CD14-positive monocyte (primary cell): ENCODE results near the gene GPHA2. TPM values are rescaled to one million over a fixed set of nuclear protein-coding genes. Genes with fewer than 3 reads are reported as not detected.
A peak's percentile ranks its signal among the peaks of the same experiment; 100 is the strongest.

Experiments used
- DNase-seq, 3 donors: peaks; one replicate each; pipeline ENCODE4 v3.0.0-alpha.2; 2011 to 2022
- H2AFZ ChIP-seq: 2 replicates; pipeline ENCODE4 v1.6.0; 2012; ENCODE audit warnings: mild to moderate bottlenecking, low read depth, low read length, inconsistent platforms; ENCODE audit not compliant: insufficient read depth, poor library complexity, severe bottlenecking
- H3K27ac ChIP-seq, 2 donors: 1 replicate in 1 of 2; 2 replicates in 1 of 2; pipeline ENCODE4 v1.5.1; 2012 to 2013; ENCODE audit warnings: low read length in 2 of 2, control low read depth in 1 of 2, inconsistent platforms in 1 of 2, low read depth in 1 of 2, mild to moderate bottlenecking in 1 of 2
- H3K27me3 ChIP-seq, 2 donors: one replicate each; pipeline versions ENCODE4 v1.6.0 to v1.6.1; 2011 to 2013; ENCODE audit warnings: low read length in 2 of 2; ENCODE audit not compliant: control insufficient read depth in 2 of 2, insufficient read depth in 2 of 2
- H3K36me3 ChIP-seq, 2 donors: replicated peaks in 1 of 2; 1 replicate in 1 of 2; 2 replicates in 1 of 2; pipeline versions ENCODE4 v1.5.1 to v1.6.1; 2012 to 2013; ENCODE audit warnings: low read length in 2 of 2, control low read depth in 1 of 2, inconsistent platforms in 1 of 2, mild to moderate bottlenecking in 1 of 2; ENCODE audit not compliant: insufficient read depth in 2 of 2, control insufficient read depth in 1 of 2
- H3K4me1 ChIP-seq, 2 donors: 1 replicate in 1 of 2; 2 replicates in 1 of 2; pipeline versions ENCODE4 v1.5.1 to v1.6.1; 2012 to 2013; ENCODE audit warnings: low read length in 2 of 2, control low read depth in 1 of 2, inconsistent platforms in 1 of 2, mild to moderate bottlenecking in 1 of 2, moderate library complexity in 1 of 2; ENCODE audit not compliant: insufficient read depth in 2 of 2, control insufficient read depth in 1 of 2
- H3K4me2 ChIP-seq: replicated peaks from 2 replicates; pipeline ENCODE3; 2012; ENCODE audit warnings: low read length, moderate library complexity, mild to moderate bottlenecking; ENCODE audit not compliant: poor library complexity, severe bottlenecking; ENCODE audit errors: extremely low read depth
- H3K4me3 ChIP-seq, 3 experiments: fragments of 200-600 bp in 1 of 3; sonication (generic) in 1 of 3; replicated peaks in 1 of 3; 1 replicate in 2 of 3; 2 replicates in 1 of 3; pipeline ENCODE4 v1.5.1; 2011 to 2013; ENCODE audit warnings: low read length in 3 of 3, mild to moderate bottlenecking in 3 of 3, control low read depth in 2 of 3, low read depth in 2 of 3, inconsistent platforms in 1 of 3, moderate library complexity in 1 of 3
- H3K79me2 ChIP-seq: 2 replicates; pipeline ENCODE4 v1.6.0; 2012; ENCODE audit warnings: mild to moderate bottlenecking, control low read depth, inconsistent platforms, low read length, moderate library complexity; ENCODE audit not compliant: insufficient read depth
- H3K9ac ChIP-seq: 2 replicates; pipeline ENCODE4 v1.6.0; 2017; ENCODE audit warnings: low read length, mild to moderate bottlenecking; ENCODE audit not compliant: insufficient read depth, poor library complexity, severe bottlenecking
- H3K9me3 ChIP-seq, 2 donors: replicated peaks in 1 of 2; 1 replicate in 1 of 2; 2 replicates in 1 of 2; pipeline versions ENCODE4 v1.5.1 to v1.6.1; 2012 to 2013; ENCODE audit warnings: low read length in 2 of 2, control low read depth in 1 of 2; ENCODE audit not compliant: control insufficient read depth in 1 of 2, insufficient read depth in 1 of 2
- H4K20me1 ChIP-seq: 2 replicates; pipeline ENCODE4 v1.6.0; 2012; ENCODE audit warnings: mild to moderate bottlenecking, low read length, control low read depth, moderate library complexity; ENCODE audit not compliant: insufficient read depth
- H3K27ac Mint-ChIP-seq, 7 donors: one replicate each; pipeline ENCODE4 v1.8.0; 2020; ENCODE audit warnings: mild to moderate bottlenecking in 7 of 7, mixed read lengths in 7 of 7, moderate library complexity in 6 of 7, inconsistent platforms in 2 of 7
- H3K27me3 Mint-ChIP-seq, 3 donors: one replicate each; pipeline ENCODE4 v1.8.0; 2021 to 2022; ENCODE audit warnings: low read depth in 3 of 3, mild to moderate bottlenecking in 3 of 3, mixed read lengths in 3 of 3, moderate library complexity in 3 of 3, inconsistent platforms in 1 of 3
- H3K36me3 Mint-ChIP-seq, 2 donors: one replicate each; pipeline ENCODE4 v1.8.0; 2020; ENCODE audit warnings: mixed read lengths in 2 of 2, inconsistent platforms in 1 of 2, mild to moderate bottlenecking in 1 of 2
- H3K4me1 Mint-ChIP-seq: one replicate; pipeline ENCODE4 v1.8.0; 2020; ENCODE audit warnings: mild to moderate bottlenecking, mixed read lengths
- H3K4me3 Mint-ChIP-seq, 2 donors: one replicate each; pipeline ENCODE4 v1.8.0; 2020; ENCODE audit warnings: mild to moderate bottlenecking in 2 of 2, mixed read lengths in 2 of 2, moderate library complexity in 1 of 2
- H3K9me3 Mint-ChIP-seq, 7 donors: one replicate each; pipeline ENCODE4 v1.8.0; 2020 to 2022; ENCODE audit warnings: mixed read lengths in 7 of 7, mild to moderate bottlenecking in 6 of 7, moderate library complexity in 6 of 7, inconsistent platforms in 2 of 7
- WGBS: methylation state at CpG from one replicate; pipeline ENCODE4 v1.1.5; 2013; ENCODE audit warnings: missing lambda C conversion rate; ENCODE audit not compliant: insufficient coverage; 5-methylcytosine and 5-hydroxymethylcytosine counted together
- intact Hi-C, 2 donors: fragments of 100-400 bp; cut with micrococcal nuclease; formaldehyde crosslinking; loops; one replicate each; pipeline versions ENCODE4 v1.15.0 to v1.15.1; 2023
- polyA plus RNA-seq, 3 donors: library from polyadenylated mRNA; depleted of rRNA in 1 of 3; unstranded in 2 of 3; stranded (reverse) in 1 of 3; fragments of 300-500 nt in 2 of 3; fragments of >200 nt in 1 of 3; fragmentation: Illumina TruSeq in 2 of 3; gene quantifications; 1 replicate in 2 of 3; 2 replicates in 1 of 3; pipeline ENCODE4 v1.2.3, GENCODE V29; 2012 to 2021
- TF ChIP-seq, protein P1 (sequence below): fragments of 200-600 bp; IDR thresholded peaks from one replicate; pipeline ENCODE4 v1.8.0; 2022; ENCODE audit warnings: antibody characterized with exemption, mild to moderate bottlenecking

Gene GPHA2
- polyA plus RNA-seq, 3 donors = not detected

- H3K9me3 ChIP-seq = no peaks in the 10 kb centered on the region
- peaks cover 24 to 26% of the 10 kb centered on the region in 2 donors for H3K4me1 ChIP-seq
- peak; percentile 75 to 81 (median 77) for DNase-seq
- no peaks in the 10 kb centered on the region for H3K27me3 ChIP-seq
- peaks cover 29 to 36% of the 10 kb centered on the region in 2 donors for H3K36me3 ChIP-seq
- Mint-ChIP-seq H3K27ac (peak overlapping the region; percentile 90 to 99 (median 97)), H3K4me1 (peaks cover 27% of the 10 kb centered on the region), H3K9me3 (peaks cover 0 to 3% (median 0%) of the 10 kb centered on the region in 7 donors), H3K4me3 (peak overlapping the region; percentile 97 to 99), H3K27me3 (peaks cover 0 to 2% (median 0%) of the 10 kb centered on the region in 3 donors), H3K36me3 (peaks cover 27 to 30% of the 10 kb centered on the region in 2 donors)
- peak overlapping the region; percentile 81 for H3K9ac ChIP-seq
- H2AFZ ChIP-seq = peak overlapping the region; percentile 41
- intact Hi-C loops = loop anchor here (5.0 kb wide), 2 partner anchors 111 to 206 kb away; partner anchors contain the start of genes SNX15 (in 2 of the 2), FAU (in 1 of the 2) and MRPL49 (in 1 of the 2)
- peak overlapping the region; percentile 69 to 84 for H3K27ac ChIP-seq
- TF ChIP-seq, protein P1, sequence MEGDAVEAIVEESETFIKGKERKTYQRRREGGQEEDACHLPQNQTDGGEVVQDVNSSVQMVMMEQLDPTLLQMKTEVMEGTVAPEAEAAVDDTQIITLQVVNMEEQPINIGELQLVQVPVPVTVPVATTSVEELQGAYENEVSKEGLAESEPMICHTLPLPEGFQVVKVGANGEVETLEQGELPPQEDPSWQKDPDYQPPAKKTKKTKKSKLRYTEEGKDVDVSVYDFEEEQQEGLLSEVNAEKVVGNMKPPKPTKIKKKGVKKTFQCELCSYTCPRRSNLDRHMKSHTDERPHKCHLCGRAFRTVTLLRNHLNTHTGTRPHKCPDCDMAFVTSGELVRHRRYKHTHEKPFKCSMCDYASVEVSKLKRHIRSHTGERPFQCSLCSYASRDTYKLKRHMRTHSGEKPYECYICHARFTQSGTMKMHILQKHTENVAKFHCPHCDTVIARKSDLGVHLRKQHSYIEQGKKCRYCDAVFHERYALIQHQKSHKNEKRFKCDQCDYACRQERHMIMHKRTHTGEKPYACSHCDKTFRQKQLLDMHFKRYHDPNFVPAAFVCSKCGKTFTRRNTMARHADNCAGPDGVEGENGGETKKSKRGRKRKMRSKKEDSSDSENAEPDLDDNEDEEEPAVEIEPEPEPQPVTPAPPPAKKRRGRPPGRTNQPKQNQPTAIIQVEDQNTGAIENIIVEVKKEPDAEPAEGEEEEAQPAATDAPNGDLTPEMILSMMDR = no peak
- H3K4me2 ChIP-seq = peak overlapping the region; percentile 93
- WGBS = 16% methylated on average over 19 of the region's 23 CpGs
- H3K79me2 ChIP-seq = peaks cover 16% of the 10 kb centered on the region
- peak overlapping the region; percentile 76 to 94 (median 84) for H3K4me3 ChIP-seq
- H4K20me1 ChIP-seq = peaks cover 28% of the 10 kb centered on the region
These were observed 19.5 kb downstream of the GPHA2 start for GRCh38 chr11:64916040-64916774.

DNA sequence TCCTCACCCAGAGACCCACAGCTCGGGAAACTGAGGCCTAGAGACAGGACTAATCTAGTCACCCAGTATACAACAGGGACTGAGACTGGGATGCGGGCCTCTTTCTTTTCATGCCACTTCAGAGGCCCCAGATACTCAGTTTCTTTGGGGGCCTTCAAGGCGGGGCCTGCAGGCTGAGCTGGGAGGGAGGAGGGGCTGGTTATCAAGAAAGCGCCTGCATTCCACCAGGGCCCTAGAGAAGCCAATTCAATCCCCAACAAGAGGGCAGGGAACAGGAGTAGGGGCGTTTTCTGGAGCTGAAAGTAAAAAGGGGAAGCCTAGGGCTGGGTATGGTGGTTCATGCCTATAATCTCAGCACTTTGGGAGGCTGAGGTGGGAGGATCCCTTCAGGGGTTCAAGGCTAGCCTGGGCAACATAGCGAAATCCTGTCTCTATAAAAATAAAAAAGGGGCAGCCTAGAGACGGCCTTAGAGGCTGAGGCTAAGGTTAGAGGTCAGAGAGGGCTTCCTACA lies 20.3 kb downstream of the GPHA2 start:
- H3K27me3 ChIP-seq = no peaks in the 10 kb centered on the region
- peak overlapping the region in 2 of 3 experiments; percentile 84 to 94 for H3K4me3 ChIP-seq
- H3K4me1 Mint-ChIP-seq = peaks cover 27% of the 10 kb centered on the region
- H3K9ac ChIP-seq = peak overlapping the region; percentile 81
- no CpG with 5 or more reads among the region's 7 CpGs for WGBS
- intact Hi-C loops = loop anchor here (5.0 kb wide), 2 partner anchors 112 to 207 kb away; partner anchors contain the start of genes SNX15 (in 2 of the 2), FAU (in 1 of the 2) and MRPL49 (in 1 of the 2)
- peaks cover 34 to 38% of the 10 kb centered on the region in 2 donors for H3K36me3 Mint-ChIP-seq
- no peaks in the 10 kb centered on the region for H3K9me3 ChIP-seq
- DNase-seq = no peak
- peaks cover 24 to 26% of the 10 kb centered on the region in 2 donors for H3K4me1 ChIP-seq
- H3K27ac Mint-ChIP-seq = peak overlapping the region; percentile 90 to 99 (median 97)
- H3K4me3 Mint-ChIP-seq = peak overlapping the region; percentile 97 to 99
- no peak overlapping the region for H2AFZ ChIP-seq
- peak overlapping the region; percentile 93 for H3K4me2 ChIP-seq
- peaks cover 0 to 3% (median 0%) of the 10 kb centered on the region in 7 donors for H3K9me3 Mint-ChIP-seq
- peaks cover 28% of the 10 kb centered on the region for H4K20me1 ChIP-seq
- H3K27me3 Mint-ChIP-seq = peaks cover 0 to 2% (median 0%) of the 10 kb centered on the region in 3 donors
- H3K27ac ChIP-seq = peak overlapping the region; percentile 69 to 84
- peaks cover 16% of the 10 kb centered on the region for H3K79me2 ChIP-seq
- H3K36me3 ChIP-seq = peaks cover 37 to 43% of the 10 kb centered on the region in 2 donors
- TF ChIP-seq, protein P1 = no peak
